DND-41 (cell line): ENCODE results near the gene VIPAS39.

Source experiments
- CTCF ChIP-seq: IDR thresholded peaks from 2 replicates; pipeline ENCODE4 v1.5.1; 2012; ENCODE audit warnings: borderline replicate concordance, low read length, moderate library complexity, mild to moderate bottlenecking; ENCODE audit not compliant: poor library complexity, severe bottlenecking; ENCODE audit errors: extremely low read depth
- EZH2 ChIP-seq: IDR thresholded peaks from 3 replicates; pipeline ENCODE4 v1.6.1; 2012; ENCODE audit warnings: borderline replicate concordance, low read depth, mild to moderate bottlenecking, moderate library complexity, low read length, inconsistent platforms; ENCODE audit not compliant: severe bottlenecking

DNA sequence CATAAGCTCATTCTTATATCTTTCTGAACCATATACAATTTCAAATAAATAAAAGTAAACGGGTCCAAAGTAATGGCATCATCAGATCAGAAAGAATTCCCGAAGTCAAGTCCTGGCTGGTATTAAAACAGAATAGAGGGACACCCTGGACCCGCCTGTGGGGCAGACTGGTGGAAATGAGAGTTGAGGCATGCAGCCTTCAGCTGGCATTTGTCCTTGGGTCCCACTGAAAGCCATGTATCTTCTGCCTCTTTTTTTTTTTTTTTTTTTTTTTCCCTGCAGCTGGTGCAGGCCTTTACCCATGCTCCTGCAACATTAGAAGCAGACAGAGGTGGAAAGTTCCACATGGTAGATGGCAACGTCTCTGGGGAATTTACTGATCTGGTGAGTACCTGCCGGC lies 10.4 kb upstream of the VIPAS39 start:
- no peak for TF ChIP-seq CTCF
- no peak for TF ChIP-seq EZH2
